Smooth muscle cell (in vitro differentiated cells): ENCODE measurements around the gene NUDT14. TPM values are rescaled to one million over a fixed set of nuclear protein-coding genes. Genes with fewer than 3 reads are reported as not detected.

ENCODE experiments used
- DNase-seq: peaks from one replicate; lab custom pipeline; 2025; ENCODE audit not compliant: unreplicated experiment; lab: John Stamatoyannopoulos, UW
- H2AFZ ChIP-seq: fragments of 200-600 bp; sonication (generic); 2 replicates; pipeline ENCODE4 v1.6.0; 2016; ENCODE audit warnings: antibody characterized with exemption, low read depth, mild to moderate bottlenecking
- H3F3A ChIP-seq: fragments of 200-600 bp; sonication (generic); 2 replicates; pipeline ENCODE4 v1.6.0; 2017; ENCODE audit warnings: antibody characterized with exemption, low read depth
- H3K27ac ChIP-seq: fragments of 200-600 bp; sonication (generic); 2 replicates; pipeline ENCODE4 v1.5.1; 2016; ENCODE audit warnings: low read depth, mild to moderate bottlenecking
- H3K27me3 ChIP-seq: fragments of 200-600 bp; sonication (generic); 2 replicates; pipeline ENCODE4 v1.6.1; 2016; ENCODE audit warnings: low read depth, mild to moderate bottlenecking
- H3K36me3 ChIP-seq: fragments of 200-600 bp; sonication (generic); 2 replicates; pipeline ENCODE4 v1.5.1; 2016; ENCODE audit warnings: low read depth
- H3K4me1 ChIP-seq: fragments of 200-600 bp; sonication (generic); 2 replicates; pipeline ENCODE4 v1.5.1; 2016; ENCODE audit warnings: low read depth
- H3K4me2 ChIP-seq: fragments of 200-600 bp; sonication (generic); 2 replicates; pipeline ENCODE4 v1.6.0; 2016; ENCODE audit warnings: mild to moderate bottlenecking
- H3K4me3 ChIP-seq: fragments of 200-600 bp; sonication (generic); 2 replicates; pipeline ENCODE4 v1.5.1; 2016; ENCODE audit warnings: mild to moderate bottlenecking
- H3K79me2 ChIP-seq: fragments of 200-600 bp; sonication (generic); 2 replicates; pipeline ENCODE4 v1.6.0; 2016; ENCODE audit warnings: low read depth, mild to moderate bottlenecking
- H3K9ac ChIP-seq: fragments of 200-600 bp; sonication (generic); 2 replicates; pipeline ENCODE4 v1.6.0; 2016; ENCODE audit warnings: low read depth
- H3K9me3 ChIP-seq: fragments of 200-600 bp; sonication (generic); replicated peaks from 2 replicates; pipeline ENCODE4 v1.5.1; 2016; ENCODE audit warnings: low read depth
- H4K20me1 ChIP-seq: fragments of 200-600 bp; sonication (generic); 2 replicates; pipeline ENCODE4 v1.6.0; 2016; ENCODE audit warnings: low read depth
- whole genome bisulfite sequencing: methylation state at CpG from one replicate; pipeline ENCODE4 v1.1.7; 2016; ENCODE audit warnings: low lambda C conversion rate; 5-methylcytosine and 5-hydroxymethylcytosine counted together
- polyA plus RNA-seq: library from polyadenylated mRNA; unstranded; fragments of >200 nt; fragmentation: Nextera tagmentation; extraction: Ambion mirVana; gene quantifications from 2 replicates; pipeline ENCODE4 v1.2.1, GENCODE V29; 2016
- total RNA-seq: library from RNA; depleted of rRNA; stranded (reverse); fragments of >200 nt; gene quantifications from 2 replicates; pipeline ENCODE4 v1.2.3, GENCODE V29; 2014
- TF ChIP-seq, protein P1 (sequence below): fragments of 200-600 bp; sonication (generic); IDR thresholded peaks from 2 replicates; pipeline ENCODE4 v1.5.1; 2017; ENCODE audit warnings: borderline replicate concordance, mild to moderate bottlenecking, antibody characterized with exemption; ENCODE audit not compliant: insufficient read depth, poor library complexity, severe bottlenecking

The NUDT14 gene
- total and polyA plus RNA-seq, 2 experiments from 2014 or later = 7.9 to 30.7 TPM

DNA sequence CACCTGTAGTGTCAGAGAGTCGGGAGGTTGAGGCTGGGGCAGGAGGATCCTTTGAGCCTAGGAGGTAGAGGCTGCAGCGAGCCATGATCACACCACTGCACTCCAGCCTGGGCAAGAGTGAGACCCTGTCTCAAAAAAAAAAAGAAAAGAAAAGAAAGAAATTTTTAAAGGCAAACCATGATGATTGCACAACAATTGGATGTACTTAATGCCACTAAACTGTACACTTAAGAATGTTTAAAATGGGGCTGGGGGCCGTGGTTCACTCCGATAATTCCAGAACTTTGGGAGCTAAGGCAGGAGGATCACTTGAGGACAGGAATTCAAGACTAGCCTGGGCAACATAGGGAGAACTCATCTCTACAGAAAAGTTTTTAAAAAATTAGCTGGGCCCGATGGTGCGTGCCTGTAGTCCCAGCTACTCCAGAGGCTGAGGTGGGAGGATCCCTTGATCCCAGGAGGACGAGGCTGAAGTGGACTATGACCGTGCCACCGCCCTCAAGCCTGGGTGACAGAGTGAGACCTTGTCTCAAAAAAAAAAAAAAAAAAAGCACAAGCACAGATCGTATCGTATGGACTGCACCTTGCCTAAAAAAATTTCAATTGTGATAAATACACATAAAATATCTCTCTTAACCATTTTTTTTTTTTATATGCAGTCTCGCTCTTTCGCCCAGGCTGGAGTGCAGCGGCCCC, 45.3 kb downstream of the NUDT14 start:
- H3K79me2 ChIP-seq = no peaks in the 10 kb centered on the region
- TF ChIP-seq, protein P1, sequence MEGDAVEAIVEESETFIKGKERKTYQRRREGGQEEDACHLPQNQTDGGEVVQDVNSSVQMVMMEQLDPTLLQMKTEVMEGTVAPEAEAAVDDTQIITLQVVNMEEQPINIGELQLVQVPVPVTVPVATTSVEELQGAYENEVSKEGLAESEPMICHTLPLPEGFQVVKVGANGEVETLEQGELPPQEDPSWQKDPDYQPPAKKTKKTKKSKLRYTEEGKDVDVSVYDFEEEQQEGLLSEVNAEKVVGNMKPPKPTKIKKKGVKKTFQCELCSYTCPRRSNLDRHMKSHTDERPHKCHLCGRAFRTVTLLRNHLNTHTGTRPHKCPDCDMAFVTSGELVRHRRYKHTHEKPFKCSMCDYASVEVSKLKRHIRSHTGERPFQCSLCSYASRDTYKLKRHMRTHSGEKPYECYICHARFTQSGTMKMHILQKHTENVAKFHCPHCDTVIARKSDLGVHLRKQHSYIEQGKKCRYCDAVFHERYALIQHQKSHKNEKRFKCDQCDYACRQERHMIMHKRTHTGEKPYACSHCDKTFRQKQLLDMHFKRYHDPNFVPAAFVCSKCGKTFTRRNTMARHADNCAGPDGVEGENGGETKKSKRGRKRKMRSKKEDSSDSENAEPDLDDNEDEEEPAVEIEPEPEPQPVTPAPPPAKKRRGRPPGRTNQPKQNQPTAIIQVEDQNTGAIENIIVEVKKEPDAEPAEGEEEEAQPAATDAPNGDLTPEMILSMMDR = no peak
- H3K4me2 ChIP-seq = no peak overlapping the region
- no peaks in the 10 kb centered on the region for H3K36me3 ChIP-seq
- no peaks in the 10 kb centered on the region for H3K9me3 ChIP-seq
- no peaks in the 10 kb centered on the region for H4K20me1 ChIP-seq
- no peaks in the 10 kb centered on the region for H3K4me1 ChIP-seq
- H3K9ac ChIP-seq = no peak overlapping the region
- WGBS = 94% methylated on average over 14 of the region's 14 CpGs
- DNase-seq = no peak
- H3K27ac ChIP-seq = no peak overlapping the region
- H3K4me3 ChIP-seq = no peak overlapping the region
- no peaks in the 10 kb centered on the region for H3F3A ChIP-seq
- no peak overlapping the region for H2AFZ ChIP-seq
- no peaks in the 10 kb centered on the region for H3K27me3 ChIP-seq

DNA sequence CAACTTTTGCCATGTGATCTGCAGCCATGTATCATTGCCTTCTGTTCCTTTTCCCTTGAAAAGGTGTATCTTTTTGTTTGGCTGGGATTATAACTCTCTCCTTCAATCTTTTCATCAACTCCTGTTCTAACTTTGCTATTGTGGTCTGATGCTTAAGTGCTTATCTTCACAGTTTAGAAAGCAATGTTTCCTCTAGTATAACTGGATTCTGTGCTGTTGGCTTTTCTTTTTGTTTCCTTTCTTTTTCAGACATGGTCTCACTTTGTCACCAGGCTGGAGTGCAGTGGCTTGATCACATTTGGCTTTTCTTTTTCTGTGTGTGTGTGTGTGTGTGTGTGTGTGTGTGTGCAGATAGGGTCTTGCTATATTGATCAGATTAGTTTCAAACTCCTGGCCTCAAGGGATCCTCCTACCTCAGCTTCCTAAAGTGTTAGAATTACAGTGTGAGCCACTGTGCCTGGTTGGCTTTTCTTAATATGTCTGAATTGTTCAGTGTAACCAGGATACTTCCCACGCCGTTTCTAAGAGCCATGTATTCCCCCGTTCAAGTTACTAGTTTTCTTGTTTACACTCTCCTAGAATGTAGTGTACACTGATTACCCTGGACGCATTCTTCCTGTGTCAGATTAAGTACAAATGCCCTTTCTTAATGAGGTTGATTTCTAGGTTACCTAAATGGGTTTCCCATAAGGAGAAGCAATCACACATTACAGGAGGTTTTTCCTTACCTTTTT, 48.0 kb downstream of the NUDT14 start:
- Histone ChIP-seq H3F3A (no peaks in the 10 kb centered on the region), H3K27me3 (no peaks in the 10 kb centered on the region), H3K4me3 (no peak overlapping the region), H3K9me3 (no peaks in the 10 kb centered on the region), H3K4me2 (no peak overlapping the region), H3K4me1 (no peaks in the 10 kb centered on the region), H3K79me2 (no peaks in the 10 kb centered on the region), H3K27ac (no peak overlapping the region), H4K20me1 (no peaks in the 10 kb centered on the region), H3K9ac (no peak overlapping the region), H2AFZ (no peak overlapping the region), H3K36me3 (no peaks in the 10 kb centered on the region)
- TF ChIP-seq, protein P1 = no peak
- WGBS = 90% methylated on average over 4 of the region's 4 CpGs
- no peak for DNase-seq

DNA sequence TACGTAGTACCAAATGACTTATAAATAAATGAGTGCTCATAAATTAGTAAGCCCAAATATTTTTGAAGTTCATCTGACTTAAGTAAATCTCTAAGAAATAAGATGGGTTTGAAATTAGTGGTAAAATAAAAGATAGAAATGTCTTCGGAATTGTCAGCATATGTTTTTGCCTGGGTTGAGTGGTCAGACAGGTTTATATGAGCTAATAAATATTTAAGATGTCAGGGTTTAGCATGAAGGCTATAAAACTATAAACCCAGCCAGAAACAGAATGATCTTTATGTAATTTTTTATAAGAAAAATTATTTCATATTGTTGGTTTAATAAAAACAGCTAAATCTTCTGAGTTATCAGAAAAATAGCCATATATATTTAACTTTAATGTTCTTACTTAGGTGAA, 49.9 kb downstream of the NUDT14 start:
- no peak overlapping the region for H2AFZ ChIP-seq
- H3K4me2 ChIP-seq = no peak overlapping the region
- no peaks in the 10 kb centered on the region for H3K36me3 ChIP-seq
- no peaks in the 10 kb centered on the region for H4K20me1 ChIP-seq
- H3K4me3 ChIP-seq = no peak overlapping the region
- no peaks in the 10 kb centered on the region for H3F3A ChIP-seq
- WGBS = 92% methylated on average over 2 of the region's 2 CpGs
- H3K4me1 ChIP-seq = no peaks in the 10 kb centered on the region
- no peaks in the 10 kb centered on the region for H3K79me2 ChIP-seq
- no peaks in the 10 kb centered on the region for H3K27me3 ChIP-seq
- DNase-seq = no peak
- H3K9ac ChIP-seq = no peak overlapping the region
- TF ChIP-seq, protein P1 = no peak
- H3K27ac ChIP-seq = no peak overlapping the region
- no peaks in the 10 kb centered on the region for H3K9me3 ChIP-seq

DNA sequence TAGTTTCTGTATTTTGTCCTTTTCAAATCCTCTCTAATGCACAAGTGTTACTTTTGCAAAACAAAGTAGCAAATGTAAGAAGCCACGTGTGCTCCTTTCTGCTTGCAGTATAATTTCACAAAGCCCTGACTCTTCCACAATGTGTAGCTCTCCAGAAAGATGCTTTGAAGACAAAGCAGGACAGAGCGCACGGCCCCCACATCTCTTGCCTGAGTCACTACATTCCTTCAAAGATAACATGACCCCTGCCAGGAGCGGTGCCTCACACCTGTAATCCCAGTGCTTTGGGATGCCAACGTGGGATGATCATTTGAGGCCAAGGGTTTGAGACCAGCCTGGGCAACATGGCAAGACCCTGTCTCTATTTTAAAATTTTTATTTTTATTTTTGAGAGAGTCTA, 53.1 kb downstream of the NUDT14 start:
- 51% methylated on average over 5 of the region's 5 CpGs for WGBS
- H3K27me3 ChIP-seq = peaks cover 6% of the 10 kb centered on the region
- no peak for DNase-seq
- H3K9ac ChIP-seq = no peak overlapping the region
- TF ChIP-seq, protein P1 = no peak
- H3K36me3 ChIP-seq = no peaks in the 10 kb centered on the region
- H3K9me3 ChIP-seq = no peaks in the 10 kb centered on the region
- H3F3A ChIP-seq = no peaks in the 10 kb centered on the region
- H3K79me2 ChIP-seq = no peaks in the 10 kb centered on the region
- no peak overlapping the region for H3K4me3 ChIP-seq
- no peaks in the 10 kb centered on the region for H3K4me1 ChIP-seq
- H3K4me2 ChIP-seq = no peak overlapping the region
- H3K27ac ChIP-seq = no peak overlapping the region
- no peaks in the 10 kb centered on the region for H4K20me1 ChIP-seq
- H2AFZ ChIP-seq = no peak overlapping the region
